Keratinocyte (primary cell): ENCODE results near the gene CDKN1A. TPM values are rescaled to one million over a fixed set of nuclear protein-coding genes. Genes with fewer than 3 reads are reported as not detected.

ENCODE experiments used
- DNase-seq: peaks from one replicate; pipeline ENCODE4 v3.0.0-alpha.2; 2011; ENCODE audit warnings: low read depth, missing footprints, low spot score
- FAIRE-seq: peaks from 2 replicates; lab custom pipeline; 2011; peaks lifted over from hg19 to GRCh38; lab: Jason Lieb, UNC
- H2AFZ ChIP-seq: 2 replicates; pipeline ENCODE4 v1.6.0; 2012; ENCODE audit warnings: low read length, control low read depth, inconsistent platforms; ENCODE audit not compliant: control insufficient read depth
- H3K27ac ChIP-seq: 2 replicates; pipeline ENCODE4 v1.5.1; 2011; ENCODE audit warnings: low read length; ENCODE audit not compliant: control insufficient read depth, insufficient read depth
- H3K27me3 ChIP-seq: 3 replicates; pipeline ENCODE4 v1.6.0; 2011; ENCODE audit warnings: low read length; ENCODE audit not compliant: control insufficient read depth, insufficient read depth; ENCODE audit errors: extremely low read depth
- H3K36me3 ChIP-seq, 2 experiments: 2 replicates in 1 of 2; 3 replicates in 1 of 2; pipeline ENCODE4 v1.5.1; 2011; ENCODE audit warnings: low read length in 2 of 2, mild to moderate bottlenecking in 1 of 2; ENCODE audit not compliant: control insufficient read depth in 2 of 2, insufficient read depth in 2 of 2; ENCODE audit errors: extremely low read depth in 1 of 2
- H3K4me1 ChIP-seq: 3 replicates; pipeline ENCODE4 v1.5.1; 2011; ENCODE audit warnings: low read length; ENCODE audit not compliant: control insufficient read depth, insufficient read depth; ENCODE audit errors: extremely low read depth
- H3K4me2 ChIP-seq: 3 replicates; pipeline ENCODE4 v1.6.0; 2011; ENCODE audit warnings: low read depth, low read length; ENCODE audit not compliant: control insufficient read depth, insufficient read depth; ENCODE audit errors: extremely low read depth
- H3K4me3 ChIP-seq, 3 experiments: fragments of 200-600 bp in 1 of 3; sonication (generic) in 1 of 3; 2 replicates in 2 of 3; 3 replicates in 1 of 3; pipeline ENCODE4 v1.5.1; 2011 to 2016; ENCODE audit warnings: low read length in 3 of 3, mild to moderate bottlenecking in 3 of 3, control low read depth in 2 of 3, inconsistent platforms in 1 of 3, low read depth in 1 of 3, mixed read lengths in 1 of 3, mixed run types in 1 of 3, moderate library complexity in 1 of 3; ENCODE audit not compliant: control insufficient read depth in 2 of 3, insufficient read depth in 2 of 3; ENCODE audit errors: extremely low read depth in 1 of 3
- H3K79me2 ChIP-seq: 2 replicates; pipeline ENCODE4 v1.6.0; 2012; ENCODE audit warnings: low read length; ENCODE audit not compliant: control insufficient read depth, insufficient read depth
- H3K9ac ChIP-seq: 3 replicates; pipeline ENCODE4 v1.6.0; 2011; ENCODE audit warnings: low read length; ENCODE audit not compliant: control insufficient read depth, insufficient read depth; ENCODE audit errors: extremely low read depth
- H3K9me1 ChIP-seq: 3 replicates; pipeline ENCODE4 v1.6.0; 2011; ENCODE audit warnings: low read length; ENCODE audit not compliant: control insufficient read depth, insufficient read depth; ENCODE audit errors: extremely low read depth
- H3K9me3 ChIP-seq: 2 replicates; pipeline ENCODE4 v1.5.1; 2012; ENCODE audit warnings: low read depth, low read length; ENCODE audit not compliant: control insufficient read depth
- H4K20me1 ChIP-seq: 3 replicates; pipeline ENCODE4 v1.6.0; 2011; ENCODE audit warnings: low read length; ENCODE audit not compliant: control insufficient read depth, insufficient read depth; ENCODE audit errors: extremely low read depth
- EZH2 ChIP-seq: IDR thresholded peaks from one replicate; pipeline ENCODE4 v1.6.1; 2012; ENCODE audit warnings: inconsistent platforms, mild to moderate bottlenecking, low read length, moderate library complexity
- dilution Hi-C: fragments of 300-500 bp; cut with MboI; formaldehyde crosslinking; loops from one replicate; pipeline ENCODE4 v1.7.0; 2020; ENCODE audit warnings: low sequenced_read_pairs; ENCODE audit not compliant: extremely low pct_ligation_motif_present
- polyA plus RNA-seq, 5 experiments: library from polyadenylated mRNA; depleted of rRNA in 3 of 5; stranded (reverse) in 3 of 5; stranded (forward) in 1 of 5; unstranded in 1 of 5; fragments of >200 nt; gene quantifications; 1 replicate in 1 of 5; 2 replicates in 3 of 5; 3 replicates in 1 of 5; pipeline versions ENCODE4 v1.2.1 to v1.2.3, GENCODE V29; 2011 to 2012; ENCODE audit warnings: missing spikeins in 2 of 5, low read depth in 1 of 5, low replicate concordance in 1 of 5
- TF ChIP-seq, protein P1 (sequence below), 3 experiments: IDR thresholded peaks in 1 of 3; conservative IDR thresholded peaks in 1 of 3; optimal IDR thresholded peaks in 1 of 3; 2 replicates in 2 of 3; 3 replicates in 1 of 3; pipeline versions ENCODE3 to v1.5.1; 2011; ENCODE audit warnings: low read length in 3 of 3, mild to moderate bottlenecking in 3 of 3, moderate library complexity in 2 of 3, control low read depth in 1 of 3, inconsistent platforms in 1 of 3; ENCODE audit not compliant: insufficient read depth in 2 of 3; ENCODE audit errors: extremely low read depth in 1 of 3

Gene CDKN1A
- polyA plus RNA-seq, 1 donor (not counting 4 experiments of a cell fraction or from before 2014, with no cell fraction given) = 185 TPM

DNA sequence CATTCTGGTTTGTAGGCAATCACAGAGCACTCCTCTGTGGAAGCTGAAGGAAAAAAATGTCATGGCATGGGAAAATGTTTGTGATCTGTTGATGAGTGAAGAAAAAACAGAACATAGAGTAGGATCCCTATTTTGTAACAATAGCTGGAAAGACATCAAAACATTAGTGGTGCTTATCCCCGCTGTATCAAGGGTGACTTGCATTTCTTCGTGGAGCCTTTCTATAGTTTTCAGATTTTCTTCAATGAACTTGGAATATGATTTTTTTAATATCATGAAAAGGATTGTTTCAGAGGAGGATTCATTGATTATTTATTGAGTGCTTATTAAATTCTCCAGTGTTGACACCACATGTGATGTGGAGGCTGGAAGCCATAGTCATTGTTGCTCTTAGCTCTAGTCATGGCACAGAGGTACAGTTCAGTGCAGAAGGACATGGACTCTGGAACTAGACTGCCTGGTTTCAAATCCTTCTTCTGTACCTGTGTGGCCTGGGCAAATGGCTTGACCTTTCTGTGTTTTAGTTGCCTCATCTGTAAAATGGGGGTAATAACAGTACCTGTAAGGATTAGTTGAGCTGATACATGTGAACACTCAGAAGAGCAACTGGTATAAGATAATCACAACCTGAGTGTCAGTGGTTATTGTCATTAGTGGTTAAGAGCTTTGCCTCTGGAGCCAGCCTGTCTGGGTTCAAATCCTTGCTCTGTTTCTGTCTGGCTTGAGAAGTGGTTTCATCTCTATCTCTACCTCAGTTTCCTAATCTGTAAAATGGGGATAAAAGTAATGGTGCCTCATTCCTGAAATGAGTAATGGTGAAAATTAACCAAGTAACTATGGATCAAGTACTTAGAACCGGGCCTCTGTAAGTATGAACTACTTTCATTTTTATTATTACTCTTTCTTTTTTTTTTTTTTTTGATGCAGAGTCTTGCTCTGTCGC lies 14.7 kb upstream of the CDKN1A start:
- Histone ChIP-seq H3K9me1 (peaks cover 2% of the 10 kb centered on the region), H3K27ac (no peak overlapping the region), H3K9ac (no peak overlapping the region), H3K79me2 (no peaks in the 10 kb centered on the region), H3K36me3 (no peaks in the 10 kb centered on the region), H3K4me2 (no peak overlapping the region), H4K20me1 (no peaks in the 10 kb centered on the region), H3K27me3 (no peaks in the 10 kb centered on the region), H3K4me3 (no peak overlapping the region), H2AFZ (no peak overlapping the region), H3K4me1 (peaks cover 34% of the 10 kb centered on the region), H3K9me3 (no peaks in the 10 kb centered on the region)
- DNase-seq (no peak), FAIRE-seq (no peak)
- dilution Hi-C loops = no loop called here
- TF ChIP-seq, protein P1, sequence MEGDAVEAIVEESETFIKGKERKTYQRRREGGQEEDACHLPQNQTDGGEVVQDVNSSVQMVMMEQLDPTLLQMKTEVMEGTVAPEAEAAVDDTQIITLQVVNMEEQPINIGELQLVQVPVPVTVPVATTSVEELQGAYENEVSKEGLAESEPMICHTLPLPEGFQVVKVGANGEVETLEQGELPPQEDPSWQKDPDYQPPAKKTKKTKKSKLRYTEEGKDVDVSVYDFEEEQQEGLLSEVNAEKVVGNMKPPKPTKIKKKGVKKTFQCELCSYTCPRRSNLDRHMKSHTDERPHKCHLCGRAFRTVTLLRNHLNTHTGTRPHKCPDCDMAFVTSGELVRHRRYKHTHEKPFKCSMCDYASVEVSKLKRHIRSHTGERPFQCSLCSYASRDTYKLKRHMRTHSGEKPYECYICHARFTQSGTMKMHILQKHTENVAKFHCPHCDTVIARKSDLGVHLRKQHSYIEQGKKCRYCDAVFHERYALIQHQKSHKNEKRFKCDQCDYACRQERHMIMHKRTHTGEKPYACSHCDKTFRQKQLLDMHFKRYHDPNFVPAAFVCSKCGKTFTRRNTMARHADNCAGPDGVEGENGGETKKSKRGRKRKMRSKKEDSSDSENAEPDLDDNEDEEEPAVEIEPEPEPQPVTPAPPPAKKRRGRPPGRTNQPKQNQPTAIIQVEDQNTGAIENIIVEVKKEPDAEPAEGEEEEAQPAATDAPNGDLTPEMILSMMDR (optimal IDR thresholded peaks at IDR 0.05 in 1 of 3, IDR thresholded peaks at IDR 0.05 in 1 of 3, conservative IDR thresholded peaks at IDR 0.05 in 1 of 3; ENCODE audit: extremely low read depth in 1 of 3, insufficient read depth in 2 of 3, low read length in 3 of 3) = no peak
- TF ChIP-seq EZH2 = no peak

DNA sequence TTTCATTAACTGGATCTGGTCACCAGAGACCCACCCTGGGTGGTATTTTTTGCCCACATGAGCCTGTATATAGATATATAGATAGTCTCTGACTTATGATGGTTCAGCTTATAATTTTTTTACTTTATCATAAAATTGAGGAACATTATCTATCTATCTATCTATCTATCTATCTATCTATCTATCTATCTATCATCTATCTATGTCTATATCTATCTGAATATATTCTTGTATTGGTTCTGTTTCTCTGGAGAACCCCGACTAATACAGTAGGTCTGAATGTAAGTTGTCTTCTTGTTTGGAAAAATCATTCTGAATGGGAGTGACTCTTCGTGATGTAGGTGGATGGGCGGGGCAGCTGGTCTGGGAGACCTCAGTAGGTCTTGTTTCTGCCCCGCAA lies 13.3 kb upstream of the CDKN1A start:
- no peak overlapping the region for H2AFZ ChIP-seq
- peaks cover 28% of the 10 kb centered on the region for H3K4me1 ChIP-seq
- FAIRE-seq (no peak), DNase-seq (no peak)
- dilution Hi-C loops = no loop called here
- H3K9me1 ChIP-seq = peaks cover 2% of the 10 kb centered on the region
- H3K9me3 ChIP-seq = no peaks in the 10 kb centered on the region
- H3K36me3 ChIP-seq = no peaks in the 10 kb centered on the region
- H3K27me3 ChIP-seq = no peaks in the 10 kb centered on the region
- H3K4me2 ChIP-seq = no peak overlapping the region
- no peaks in the 10 kb centered on the region for H3K79me2 ChIP-seq
- H4K20me1 ChIP-seq = no peaks in the 10 kb centered on the region
- H3K27ac ChIP-seq = no peak overlapping the region
- H3K4me3 ChIP-seq = no peak overlapping the region
- TF ChIP-seq EZH2 = no peak
- TF ChIP-seq, protein P1 (optimal IDR thresholded peaks at IDR 0.05 in 1 of 3, IDR thresholded peaks at IDR 0.05 in 1 of 3, conservative IDR thresholded peaks at IDR 0.05 in 1 of 3; ENCODE audit: extremely low read depth in 1 of 3, insufficient read depth in 2 of 3, low read length in 3 of 3) = no peak
- no peak overlapping the region for H3K9ac ChIP-seq
